Germinal center (tissue), 1 donor: ENCODE measurements around the gene SNAP23.

Experiments
- DNase-seq: peaks from one replicate; pipeline ENCODE4 v3.0.0; 2012; ENCODE audit warnings: mixed read lengths, low spot score

SNAP23 gene

DNA sequence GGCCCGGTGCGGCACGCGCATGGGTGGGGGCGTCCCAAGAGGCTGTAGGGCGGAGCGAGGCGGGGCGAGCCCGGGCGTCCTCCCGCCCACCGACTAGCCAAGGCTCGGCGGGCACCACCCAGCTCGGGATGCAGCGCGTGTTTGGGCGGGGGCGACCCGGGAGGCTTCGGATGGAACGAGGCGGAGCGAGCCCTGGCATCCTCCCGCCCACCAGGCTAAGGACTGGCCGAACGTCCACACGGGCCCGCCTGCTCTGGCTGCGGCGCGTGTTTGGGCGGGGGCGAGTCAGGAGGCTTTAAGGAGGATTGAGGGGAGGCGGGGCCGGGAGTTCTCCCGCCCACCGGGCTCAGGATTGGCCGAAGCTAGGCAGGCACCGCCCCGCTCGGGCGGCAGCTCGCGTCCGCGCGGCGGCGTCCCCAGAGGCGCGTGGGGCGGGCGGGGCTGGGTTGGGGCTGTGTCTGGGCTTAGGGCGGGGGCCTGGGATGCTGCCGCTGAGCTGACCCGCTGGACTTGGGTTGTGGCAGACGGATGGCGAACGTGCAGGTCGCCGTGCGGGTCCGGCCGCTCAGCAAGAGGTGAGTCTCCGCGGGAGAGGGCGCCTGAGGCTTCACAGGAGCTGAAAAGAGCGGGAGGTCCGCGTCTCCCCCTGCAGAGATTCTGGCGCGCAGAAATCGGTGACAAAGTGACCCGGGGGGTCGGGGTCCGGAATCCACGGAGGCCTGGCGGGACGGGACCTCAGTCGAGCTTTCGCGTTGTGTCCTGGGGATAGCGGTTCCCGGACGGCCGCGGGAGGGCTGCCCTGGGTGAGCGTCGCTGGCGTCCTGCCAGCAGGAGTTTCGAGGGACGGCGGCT lies 80.0 kb downstream of the SNAP23 start, which contains the start of gene STARD9:
STARD9 (plus strand) TSS at position 419 of the 852 bp plus-strand sequence; CDS start at position 529, 110 bp downstream.
- peak; percentile 97 for DNase-seq

DNA sequence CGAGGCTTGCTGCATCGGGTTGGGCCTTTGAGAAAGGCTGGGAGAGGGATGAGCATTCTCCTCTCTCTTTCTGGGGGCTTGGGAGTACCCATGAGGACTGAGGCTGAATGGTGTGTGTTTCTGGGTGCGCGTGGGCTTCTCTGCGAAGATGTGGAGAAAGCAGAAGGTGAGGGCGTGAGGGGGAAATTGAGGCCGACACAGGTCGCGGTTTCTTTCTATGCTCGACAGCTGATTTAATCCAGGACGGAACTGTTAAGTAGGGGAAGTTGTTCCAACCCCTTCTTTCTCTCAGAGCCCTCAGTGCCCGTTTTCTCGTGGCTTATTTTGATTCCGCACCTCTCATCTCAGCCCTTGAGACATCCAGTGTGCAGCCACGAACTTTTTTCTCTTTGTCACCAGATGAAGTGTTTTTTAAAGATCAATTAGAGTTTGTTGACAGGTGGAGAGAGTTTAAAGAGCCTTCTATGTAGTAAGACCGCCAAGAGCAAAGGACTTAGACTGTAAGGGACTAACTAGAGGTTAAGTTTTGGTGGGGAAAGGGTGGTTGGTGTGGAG lies 80.7 kb downstream of the SNAP23 start:
- DNase-seq, result no peak

DNA sequence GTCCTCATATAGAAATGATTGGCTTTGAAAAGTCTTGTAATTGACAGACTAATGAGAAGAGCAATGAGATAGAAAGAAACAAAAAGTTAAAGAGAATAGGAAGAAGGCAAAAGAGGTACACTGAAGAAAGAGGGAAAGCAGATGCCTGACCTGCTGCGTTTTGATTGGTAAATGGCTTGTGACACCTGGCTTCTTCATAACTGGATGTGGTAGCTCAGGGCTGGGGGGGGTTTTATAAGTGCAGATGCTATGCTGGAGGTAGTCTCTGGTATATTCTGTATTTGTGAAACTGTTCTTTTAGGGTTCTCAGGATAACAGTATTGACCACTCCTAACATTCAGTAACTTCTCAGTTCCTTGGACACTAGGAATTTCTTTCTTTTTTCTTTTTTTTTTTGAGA lies 81.3 kb downstream of the SNAP23 start:
- DNase-seq, result no peak

DNA sequence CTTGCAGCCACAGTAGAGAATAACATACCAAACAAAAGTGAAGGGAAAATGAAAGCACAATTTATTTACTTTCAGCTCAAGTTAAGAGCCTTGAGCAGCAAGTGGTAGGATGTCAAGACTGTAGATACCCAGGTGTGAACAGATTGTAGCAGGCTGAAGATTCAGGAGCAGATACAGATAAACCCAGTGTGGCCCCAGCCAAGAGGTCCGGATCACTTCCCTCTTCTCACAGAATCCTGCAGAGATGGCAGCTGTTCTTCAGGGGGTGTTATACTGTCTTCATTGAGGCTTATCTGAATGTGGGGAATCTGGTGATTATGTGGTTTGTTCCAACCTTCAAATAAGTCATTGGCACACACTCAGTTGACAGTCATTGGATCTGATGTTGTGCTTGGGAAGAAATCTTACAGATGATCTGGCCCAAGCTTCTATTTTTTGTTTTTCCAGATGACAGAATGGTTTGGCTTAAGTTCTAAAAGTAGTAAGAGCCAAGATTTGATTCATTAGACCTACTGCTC lies 82.1 kb downstream of the SNAP23 start:
- DNase-seq, result no peak

DNA sequence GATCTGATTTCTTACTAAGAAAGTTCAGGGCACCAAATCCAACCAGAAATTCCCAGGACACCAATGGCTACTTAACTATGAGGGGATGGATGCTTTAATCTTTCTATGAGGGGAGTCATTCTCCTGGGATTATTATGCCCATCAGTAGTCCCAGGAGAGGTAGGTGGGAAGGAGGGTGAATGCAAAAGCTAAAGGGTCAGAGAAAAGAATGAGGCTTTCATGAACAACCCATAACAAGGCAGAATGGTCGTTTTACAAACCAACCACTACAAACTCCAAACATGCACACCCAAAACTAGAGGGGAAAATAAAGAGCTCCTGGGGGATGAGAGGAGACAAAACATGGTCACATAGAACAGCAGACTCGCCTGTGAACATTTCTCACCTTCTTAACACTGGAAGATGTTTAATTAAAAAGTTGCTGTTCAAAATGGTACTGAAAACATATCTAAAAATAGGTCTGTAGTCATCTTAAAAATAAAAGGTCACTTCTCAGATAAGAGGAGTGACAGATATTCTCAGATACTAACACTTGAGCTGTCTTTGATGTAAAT lies 83.6 kb downstream of the SNAP23 start:
- no peak for DNase-seq

DNA sequence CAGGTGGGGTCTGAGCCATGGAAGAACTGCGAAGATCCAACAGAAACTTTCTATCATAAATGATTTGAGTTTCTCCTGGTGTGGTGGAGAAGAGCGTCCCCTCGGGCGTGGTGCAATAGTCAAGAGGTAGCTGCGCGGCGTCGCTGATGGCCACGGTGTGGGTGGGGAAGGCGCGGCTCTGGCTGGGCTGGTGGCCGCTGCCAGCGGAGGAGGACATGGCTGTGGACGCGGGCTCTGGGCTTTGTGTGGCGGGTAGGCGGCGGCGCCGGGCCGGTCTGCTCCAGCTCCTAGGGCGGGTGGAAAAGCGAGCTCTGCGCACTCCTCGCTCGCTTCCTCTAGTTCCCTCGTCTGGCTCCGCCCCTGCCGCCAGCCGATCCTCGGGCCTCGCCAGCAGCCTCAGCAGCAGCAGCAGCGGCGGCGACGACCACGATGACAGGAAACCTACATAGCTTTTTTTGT lies 85.9 kb downstream of the SNAP23 start:
- peak; percentile 75 for DNase-seq
